K562 (cell line): ENCODE results near the gene POU2F1. TPM values are rescaled to one million over a fixed set of nuclear protein-coding genes. Genes with fewer than 3 reads are reported as not detected.

Experiments
- ARID1B ChIP-seq: fragments of 450-650 bp; IDR thresholded peaks from 2 replicates; pipeline ENCODE4 v1.6.1; 2016; ENCODE audit warnings: antibody characterized with exemption, mild to moderate bottlenecking, inconsistent platforms
- DLX4 ChIP-seq: fragments of 250-450 bp; sonication (Bioruptor Pico); IDR thresholded peaks from 2 replicates; pipeline ENCODE4 v1.6.1; 2021; ENCODE audit warnings: mild to moderate bottlenecking
- DPF2 ChIP-seq: fragments of 450-650 bp; IDR thresholded peaks from 2 replicates; pipeline ENCODE4 v1.6.1; 2016
- EP300 ChIP-seq: IDR thresholded peaks from 2 replicates; pipeline ENCODE4 v1.6.1; 2012; ENCODE audit warnings: low read length, improper control_type of control experiment
- GATA2 ChIP-seq: sonication (generic); formaldehyde crosslinking; IDR thresholded peaks from 2 replicates; pipeline ENCODE4 v1.4.0; 2020; ENCODE audit warnings: mild to moderate bottlenecking, missing genetic modification reagents
- HMBOX1 ChIP-seq: sonication (generic); IDR thresholded peaks from 2 replicates; pipeline ENCODE4 v1.6.1; 2016
- HOXB6 ChIP-seq: fragments of 250-450 bp; sonication (Bioruptor Pico); IDR thresholded peaks from 2 replicates; pipeline ENCODE4 v1.5.1; 2022; ENCODE audit warnings: mild to moderate bottlenecking, borderline replicate concordance
- KDM1A ChIP-seq, 2 experiments: fragments of 450-650 bp; IDR thresholded peaks; 2 replicates each; pipeline ENCODE4 v1.6.1; 2016; ENCODE audit warnings: mild to moderate bottlenecking in 2 of 2
- MEIS2 ChIP-seq: fragments of 450-650 bp; IDR thresholded peaks from 2 replicates; pipeline ENCODE4 v1.6.1; 2014; ENCODE audit warnings: mild to moderate bottlenecking; ENCODE audit not compliant: partially characterized antibody
- NFIC ChIP-seq: fragments of 450-650 bp; IDR thresholded peaks from 2 replicates; pipeline ENCODE4 v1.6.1; 2017; ENCODE audit warnings: mild to moderate bottlenecking, inconsistent platforms
- OTX1 ChIP-seq: fragments of 450-650 bp; formaldehyde crosslinking; IDR thresholded peaks from 2 replicates; pipeline ENCODE4 v1.4.0; 2022; ENCODE audit warnings: mild to moderate bottlenecking
- SMAD1 ChIP-seq: fragments of 150-350 bp; IDR thresholded peaks from 2 replicates; pipeline ENCODE4 v1.6.1; 2014; ENCODE audit warnings: low read length, low read depth; ENCODE audit not compliant: partially characterized antibody
- SMAD3 ChIP-seq: fragments of 450-650 bp; formaldehyde crosslinking; conservative IDR thresholded peaks from 2 replicates; pipeline ENCODE4 v1.4.0; 2020; ENCODE audit warnings: mild to moderate bottlenecking
- SMARCA4 ChIP-seq: fragments of 450-650 bp; IDR thresholded peaks from 2 replicates; pipeline ENCODE4 v1.6.1; 2016
- SUPT5H ChIP-seq: fragments of 450-650 bp; IDR thresholded peaks from 2 replicates; pipeline ENCODE4 v1.6.1; 2016
- TAL1 ChIP-seq: fragments of 450-650 bp; IDR thresholded peaks from 2 replicates; pipeline ENCODE4 v1.6.1; 2016; ENCODE audit warnings: mild to moderate bottlenecking
- TCF3 ChIP-seq: sonication (generic); formaldehyde crosslinking; IDR thresholded peaks from 2 replicates; pipeline ENCODE4 v1.4.0; 2020; ENCODE audit warnings: mild to moderate bottlenecking, missing genetic modification reagents
- TRIM24 ChIP-seq, 2 experiments: fragments of 450-650 bp; IDR thresholded peaks; 2 replicates each; pipeline ENCODE4 v1.6.1; 2016
- polyA plus RNA-seq, 8 experiments: library from polyadenylated mRNA; depleted of rRNA in 4 of 8; stranded (reverse) in 5 of 8; unstranded in 3 of 8; fragments of >200 nt; fragmentation: Nextera tagmentation in 2 of 8; fragmentation: Illumina TruSeq in 1 of 8; extraction: Ambion mirVana in 2 of 8; extraction: Trizol in 1 of 8; gene quantifications; 2 replicates each; pipeline versions ENCODE4 v1.2.1 to v1.2.3, GENCODE V29; 2011 to 2014; ENCODE audit warnings: inconsistent platforms in 1 of 8, missing spikeins in 1 of 8
- total RNA-seq, 7 experiments: library from RNA; depleted of rRNA in 6 of 7; stranded (reverse); fragments of >200 nt in 6 of 7; fragmentation: Illumina TruSeq in 2 of 7; extraction: Trizol in 2 of 7; gene quantifications; 2 replicates each; pipeline versions ENCODE4 v1.2.1 to v1.2.3, GENCODE V29; 2011 to 2021; ENCODE audit warnings: low replicate concordance in 1 of 7
- TF ChIP-seq, protein P1 (sequence below): fragments of 450-650 bp; IDR thresholded peaks from 2 replicates; pipeline ENCODE4 v1.6.1; 2016; ENCODE audit warnings: borderline replicate concordance
- TF ChIP-seq, protein P2 (sequence below): fragments of 450-650 bp; IDR thresholded peaks from 2 replicates; pipeline ENCODE4 v1.6.1; 2016

Gene POU2F1
- total and polyA plus RNA-seq, 9 of the 15 experiments (the other 6 are each of a cell fraction or from before 2014, with no cell fraction given), result 2.6 to 22.3 (median 8.8) TPM

DNA sequence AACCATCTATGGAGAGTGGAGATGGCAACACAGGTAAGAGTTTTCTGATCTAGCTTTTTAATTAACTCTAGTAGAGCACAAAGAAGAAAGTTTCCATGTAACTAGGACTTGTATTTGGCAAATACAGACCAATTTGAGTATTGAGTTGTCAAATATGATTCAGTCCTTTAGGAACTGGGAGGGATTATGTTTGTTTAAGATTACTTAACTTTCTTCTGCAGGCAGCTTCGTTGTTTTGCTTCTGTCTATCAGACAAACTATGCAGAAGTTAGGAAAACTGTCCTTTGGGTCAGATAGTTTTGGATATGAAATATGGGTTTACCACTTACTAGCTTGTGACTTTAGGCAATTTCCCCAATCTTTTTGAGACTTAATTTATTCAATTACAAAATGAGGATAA is 111.8 kb downstream of the POU2F1 start (continued):
- TF ChIP-seq, protein P1, sequence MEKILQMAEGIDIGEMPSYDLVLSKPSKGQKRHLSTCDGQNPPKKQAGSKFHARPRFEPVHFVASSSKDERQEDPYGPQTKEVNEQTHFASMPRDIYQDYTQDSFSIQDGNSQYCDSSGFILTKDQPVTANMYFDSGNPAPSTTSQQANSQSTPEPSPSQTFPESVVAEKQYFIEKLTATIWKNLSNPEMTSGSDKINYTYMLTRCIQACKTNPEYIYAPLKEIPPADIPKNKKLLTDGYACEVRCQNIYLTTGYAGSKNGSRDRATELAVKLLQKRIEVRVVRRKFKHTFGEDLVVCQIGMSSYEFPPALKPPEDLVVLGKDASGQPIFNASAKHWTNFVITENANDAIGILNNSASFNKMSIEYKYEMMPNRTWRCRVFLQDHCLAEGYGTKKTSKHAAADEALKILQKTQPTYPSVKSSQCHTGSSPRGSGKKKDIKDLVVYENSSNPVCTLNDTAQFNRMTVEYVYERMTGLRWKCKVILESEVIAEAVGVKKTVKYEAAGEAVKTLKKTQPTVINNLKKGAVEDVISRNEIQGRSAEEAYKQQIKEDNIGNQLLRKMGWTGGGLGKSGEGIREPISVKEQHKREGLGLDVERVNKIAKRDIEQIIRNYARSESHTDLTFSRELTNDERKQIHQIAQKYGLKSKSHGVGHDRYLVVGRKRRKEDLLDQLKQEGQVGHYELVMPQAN, result no peak
- TF ChIP-seq HOXB6 (no peak), MEIS2 (peak; percentile 89), SMAD3 (CRISPR knock-in tag) (no peak), OTX1 (CRISPR knock-in tag) (no peak), DPF2 (peak; percentile 59), TRIM24 (IDR thresholded peaks at IDR 0.05) (peak; percentile 14 to 17; a peak in 1 of 4 replicates), NFIC (0 out of 2 replicates have a peak, but pooled peaks have one; percentile 17), SMARCA4 (peak; percentile 50; the same call in 1 of the 2 replicates), KDM1A (IDR thresholded peaks at IDR 0.05) (0 out of 4 replicates have a peak, but pooled peaks of 1 of the 2 experiments have one; percentile 6), EP300 (peak; percentile 51; the same call in 1 of the 2 replicates), SUPT5H (no peak), SMAD1 (no peak), ARID1B (peak; percentile 83), TCF3 (peak; percentile 88), HMBOX1 (peak; percentile 88), GATA2 (CRISPR knock-in tag) (0 out of 2 replicates have a peak, but pooled peaks have one; percentile 23), TAL1 (peak; percentile 68), DLX4 (CRISPR knock-in tag) (no peak)
- TF ChIP-seq, protein P2, sequence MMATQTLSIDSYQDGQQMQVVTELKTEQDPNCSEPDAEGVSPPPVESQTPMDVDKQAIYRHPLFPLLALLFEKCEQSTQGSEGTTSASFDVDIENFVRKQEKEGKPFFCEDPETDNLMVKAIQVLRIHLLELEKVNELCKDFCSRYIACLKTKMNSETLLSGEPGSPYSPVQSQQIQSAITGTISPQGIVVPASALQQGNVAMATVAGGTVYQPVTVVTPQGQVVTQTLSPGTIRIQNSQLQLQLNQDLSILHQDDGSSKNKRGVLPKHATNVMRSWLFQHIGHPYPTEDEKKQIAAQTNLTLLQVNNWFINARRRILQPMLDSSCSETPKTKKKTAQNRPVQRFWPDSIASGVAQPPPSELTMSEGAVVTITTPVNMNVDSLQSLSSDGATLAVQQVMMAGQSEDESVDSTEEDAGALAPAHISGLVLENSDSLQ, result peak; percentile 33
- TF ChIP-seq, all 486 proteins: peak for 20
